Muscle layer of colon (tissue), 2 donors: Measurements from ENCODE around the gene SRM.
A peak's percentile ranks its signal among the peaks of the same experiment; 100 is the strongest.
"Not testable (repeated sequence)": the region's sequence is repeated elsewhere in the genome, so short reads cannot be mapped to it uniquely, and the experiment has no call there.

ENCODE experiments used
- H3K27ac ChIP-seq: one replicate; pipeline ENCODE4 v1.7.0; 2013; ENCODE audit warnings: low read depth, mild to moderate bottlenecking, low read length, moderate library complexity
- H3K27me3 ChIP-seq, 2 donors: one replicate each; pipeline ENCODE4 v1.7.0; 2013; ENCODE audit warnings: low read length in 2 of 2, mild to moderate bottlenecking in 2 of 2; ENCODE audit not compliant: insufficient read depth in 2 of 2, control insufficient read depth in 1 of 2
- H3K36me3 ChIP-seq: one replicate; pipeline ENCODE4 v1.7.0; 2013; ENCODE audit warnings: mild to moderate bottlenecking, low read length; ENCODE audit not compliant: insufficient read depth
- H3K4me1 ChIP-seq: one replicate; pipeline ENCODE4 v1.7.0; 2013; ENCODE audit warnings: mild to moderate bottlenecking, low read length; ENCODE audit not compliant: insufficient read depth
- H3K4me3 ChIP-seq, 2 donors: one replicate each; pipeline ENCODE4 v1.7.0; 2013; ENCODE audit warnings: low read length in 2 of 2, low read depth in 1 of 2, mild to moderate bottlenecking in 1 of 2, moderate library complexity in 1 of 2
- H3K9ac ChIP-seq: one replicate; pipeline ENCODE4 v1.7.0; 2013; ENCODE audit warnings: low read length
- H3K9me3 ChIP-seq: one replicate; pipeline ENCODE4 v1.7.0; 2013; ENCODE audit warnings: mild to moderate bottlenecking, low read length
- donor health status: abdominal sarcoma.
- donor health status: Adenocarcinoma of cecum.

SRM gene

GRCh38 chr1:11059968-11060830 is at the start of gene SRM:
Gene SRM, minus strand, starts transcription at chr1:11060018. Its CDS starts 75 bp downstream, at chr1:11059943.
- Histone ChIP-seq H3K27me3 (no peaks in the 10 kb centered on the region), H3K4me3 (peak within 1 kb of the TSS; percentile 70 to 82), H3K27ac (peak within 1 kb of the TSS; percentile 70), H3K36me3 (peaks cover 15% of the 10 kb centered on the region), H3K4me1 (peaks cover 19% of the 10 kb centered on the region), H3K9ac (peak within 1 kb of the TSS; percentile 61), H3K9me3 (no peaks in the 10 kb centered on the region)

- no peaks in the 10 kb centered on the region for H3K4me1 ChIP-seq
- no peak overlapping the region for H3K9ac ChIP-seq
- H3K27me3 ChIP-seq, result no peaks in the 10 kb centered on the region
- H3K36me3 ChIP-seq, result peaks cover 70% of the 10 kb centered on the region
- no peak overlapping the region for H3K27ac ChIP-seq
- H3K9me3 ChIP-seq, result no peaks in the 10 kb centered on the region
- H3K4me3 ChIP-seq, result no peak overlapping the region
These were observed 49.4 kb upstream of the SRM start for GRCh38 chr1:11109047-11109760.

- peaks cover 57% of the 10 kb centered on the region for H3K36me3 ChIP-seq
- no peak overlapping the region for H3K4me3 ChIP-seq
- no peaks in the 10 kb centered on the region for H3K4me1 ChIP-seq
- H3K9me3 ChIP-seq, result no peaks in the 10 kb centered on the region
- H3K27ac ChIP-seq, result no peak overlapping the region
- H3K27me3 ChIP-seq, result no peaks in the 10 kb centered on the region
- H3K9ac ChIP-seq, result no peak overlapping the region
These were observed 47.8 kb upstream of the SRM start for GRCh38 chr1:11107599-11107998.

- Histone ChIP-seq H3K36me3 (peaks cover 38% of the 10 kb centered on the region), H3K27me3 (no peaks in the 10 kb centered on the region), H3K9ac (no peak overlapping the region), H3K4me3 (no peak overlapping the region), H3K9me3 (no peaks in the 10 kb centered on the region), H3K4me1 (no peaks in the 10 kb centered on the region), H3K27ac (no peak overlapping the region)
These were observed 45.8 kb upstream of the SRM start for GRCh38 chr1:11105586-11105985.

- no peak overlapping the region for H3K9ac ChIP-seq
- H3K27ac ChIP-seq, result no peak overlapping the region
- peaks cover 9% of the 10 kb centered on the region for H3K36me3 ChIP-seq
- H3K9me3 ChIP-seq, result no peaks in the 10 kb centered on the region
- peaks cover 13% of the 10 kb centered on the region for H3K4me1 ChIP-seq
- no peak overlapping the region for H3K4me3 ChIP-seq
- H3K27me3 ChIP-seq, result no peaks in the 10 kb centered on the region
These were observed 41.5 kb upstream of the SRM start for GRCh38 chr1:11101347-11101746.

GRCh38 chr1:11100806-11101205 is 41.0 kb upstream of the SRM start:
- H3K27ac ChIP-seq, H3K4me3 ChIP-seq, H3K27me3 ChIP-seq, H3K9ac ChIP-seq, H3K36me3 ChIP-seq, H3K9me3 ChIP-seq: not testable (repeated sequence)
- peaks cover 13% of the 10 kb centered on the region for H3K4me1 ChIP-seq

- H3K27ac ChIP-seq, result peak overlapping the region; percentile 80
These were observed 40.3 kb upstream of the SRM start for GRCh38 chr1:11100149-11100493.

GRCh38 chr1:11099310-11100148 is 39.7 kb upstream of the SRM start, which contains the start of gene EXOSC10:
Gene EXOSC10, minus strand, starts transcription at chr1:11099869. Its CDS starts 38 bp downstream, at chr1:11099831.
- peak within 1 kb of the TSS; percentile 83 for H3K9ac ChIP-seq
- H3K27ac ChIP-seq, result peak within 1 kb of the TSS; percentile 80
- H3K36me3 ChIP-seq, result peaks cover 9% of the 10 kb centered on the region
- H3K4me1 ChIP-seq, result peaks cover 13% of the 10 kb centered on the region
- no peaks in the 10 kb centered on the region for H3K9me3 ChIP-seq
- H3K4me3 ChIP-seq, result peak within 1 kb of the TSS; percentile 90 to 100
- no peaks in the 10 kb centered on the region for H3K27me3 ChIP-seq

More at GRCh38 chr1:11100149-11100493, 40.3 kb upstream of the SRM start:
- H3K4me3 ChIP-seq, result peak overlapping the region; percentile 90 to 100
- H3K9ac ChIP-seq, result peak overlapping the region; percentile 1
- peaks cover 13% of the 10 kb centered on the region for H3K4me1 ChIP-seq
- H3K27me3 ChIP-seq, result no peaks in the 10 kb centered on the region
- H3K9me3 ChIP-seq, result no peaks in the 10 kb centered on the region
- H3K36me3 ChIP-seq, result peaks cover 5% of the 10 kb centered on the region

- H3K4me3 ChIP-seq, result peak overlapping the region; percentile 90 to 100
These were observed 39.1 kb upstream of the SRM start for GRCh38 chr1:11098931-11099309.

GRCh38 chr1:11083784-11084183 is 24.0 kb upstream of the SRM start:
- not testable (repeated sequence) for H3K4me1 ChIP-seq, H3K9ac ChIP-seq, H3K27ac ChIP-seq, H3K4me3 ChIP-seq, H3K9me3 ChIP-seq, H3K27me3 ChIP-seq
- peaks cover 56% of the 10 kb centered on the region for H3K36me3 ChIP-seq

More at GRCh38 chr1:11098931-11099309, 39.1 kb upstream of the SRM start:
- H3K4me1 ChIP-seq, result peaks cover 13% of the 10 kb centered on the region
- H3K27ac ChIP-seq, result peak overlapping the region; percentile 80
- peaks cover 14% of the 10 kb centered on the region for H3K36me3 ChIP-seq
- H3K27me3 ChIP-seq, result no peaks in the 10 kb centered on the region
- H3K9ac ChIP-seq, result peak overlapping the region; percentile 83
- H3K9me3 ChIP-seq, result no peaks in the 10 kb centered on the region

- H3K4me1 ChIP-seq, result no peaks in the 10 kb centered on the region
- H3K9me3 ChIP-seq, result no peaks in the 10 kb centered on the region
- no peaks in the 10 kb centered on the region for H3K27me3 ChIP-seq
- peaks cover 60% of the 10 kb centered on the region for H3K36me3 ChIP-seq
- H3K9ac ChIP-seq, result no peak overlapping the region
- H3K4me3 ChIP-seq, result no peak overlapping the region
- no peak overlapping the region for H3K27ac ChIP-seq
These were observed 21.1 kb upstream of the SRM start for GRCh38 chr1:11080931-11081330.
